Measurements from ENCODE around the gene PRPF4.
"Not testable (repeated sequence)": the region's sequence is repeated elsewhere in the genome, so short reads cannot be mapped to it uniquely, and the experiment has no call there.

The PRPF4 gene

DNA sequence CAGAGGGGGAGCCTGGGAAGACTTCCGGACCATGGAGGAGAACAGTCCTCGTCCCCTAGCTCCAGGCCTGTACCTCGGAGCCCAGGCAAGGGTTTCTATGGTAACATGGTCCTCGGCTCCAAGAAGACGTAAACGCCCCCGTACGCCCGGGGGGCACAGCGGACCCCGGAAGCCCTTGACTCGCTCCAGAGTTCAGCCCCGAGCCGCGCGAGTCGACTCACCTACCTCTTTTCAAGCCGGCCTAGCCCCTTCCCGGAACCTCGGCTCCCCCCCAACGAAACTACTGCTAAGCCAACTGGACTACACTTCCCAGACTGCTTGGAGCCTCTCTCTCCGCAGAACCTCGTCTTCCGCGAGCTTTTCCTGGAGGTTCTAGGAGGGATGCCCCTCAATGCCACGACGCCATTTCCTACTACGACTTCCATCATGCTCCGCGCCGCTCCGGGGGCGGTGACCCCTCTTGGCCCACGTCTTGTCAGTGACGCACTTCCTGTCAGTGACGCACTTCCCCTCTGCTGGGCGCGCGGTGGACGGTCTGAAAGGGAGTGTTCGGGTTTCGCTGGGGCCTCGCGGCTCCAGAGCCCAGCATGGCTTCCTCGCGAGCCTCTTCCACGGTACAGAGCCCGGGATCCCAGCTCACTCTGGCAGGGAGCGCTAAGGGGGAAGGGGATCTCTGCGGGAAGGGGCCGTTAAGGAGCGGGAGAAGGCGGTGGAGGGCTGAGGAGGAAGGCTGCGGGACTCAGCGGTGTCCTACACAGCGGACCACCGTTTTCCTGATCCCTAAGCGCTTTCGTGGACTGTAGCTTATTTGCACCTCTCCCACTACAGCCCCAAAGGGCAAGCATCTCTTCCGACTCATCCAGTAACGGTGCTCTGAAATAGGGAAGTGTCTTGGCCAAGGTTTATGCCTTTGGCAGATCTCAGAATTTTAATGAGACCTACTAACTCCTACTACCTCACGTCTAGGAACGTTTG, at the start of gene PRPF4, which contains the start of gene CDC26:
PRPF4 (plus strand) TSS at position 502 of the 975 bp plus-strand sequence; CDS start at position 588, 86 bp downstream.
CDC26 (minus strand) TSS at position 416 of the 975 bp plus-strand sequence. CDS start 3,065 bp downstream, outside the sequence.
- peak; percentile 98 for DNase-seq

- no peak for DNase-seq
Observed at GRCh38 chr9:113227436-113227835, 48.0 kb upstream of the PRPF4 start.

- DNase-seq, result no peak
Observed at GRCh38 chr9:113228130-113228665, 47.3 kb upstream of the PRPF4 start.

DNA sequence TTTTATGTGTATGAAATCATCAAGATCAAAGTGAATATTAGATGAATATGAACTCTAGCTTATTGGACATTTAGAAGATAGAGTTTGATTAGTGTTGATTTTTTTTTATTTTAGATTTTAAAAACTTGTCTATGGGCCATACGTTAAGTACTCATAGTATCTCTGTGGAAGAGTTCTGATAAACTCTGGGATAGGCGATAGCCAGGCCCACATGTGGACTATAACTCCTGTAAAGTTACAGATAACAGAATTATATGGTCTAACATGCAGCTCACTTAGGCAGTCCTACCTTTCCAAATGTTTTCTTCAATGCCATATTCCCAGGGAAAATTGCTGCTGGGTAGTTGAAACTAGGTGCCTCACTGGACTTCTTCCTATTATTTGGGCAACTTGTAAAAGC, 43.8 kb upstream of the PRPF4 start:
- no peak for DNase-seq

DNA sequence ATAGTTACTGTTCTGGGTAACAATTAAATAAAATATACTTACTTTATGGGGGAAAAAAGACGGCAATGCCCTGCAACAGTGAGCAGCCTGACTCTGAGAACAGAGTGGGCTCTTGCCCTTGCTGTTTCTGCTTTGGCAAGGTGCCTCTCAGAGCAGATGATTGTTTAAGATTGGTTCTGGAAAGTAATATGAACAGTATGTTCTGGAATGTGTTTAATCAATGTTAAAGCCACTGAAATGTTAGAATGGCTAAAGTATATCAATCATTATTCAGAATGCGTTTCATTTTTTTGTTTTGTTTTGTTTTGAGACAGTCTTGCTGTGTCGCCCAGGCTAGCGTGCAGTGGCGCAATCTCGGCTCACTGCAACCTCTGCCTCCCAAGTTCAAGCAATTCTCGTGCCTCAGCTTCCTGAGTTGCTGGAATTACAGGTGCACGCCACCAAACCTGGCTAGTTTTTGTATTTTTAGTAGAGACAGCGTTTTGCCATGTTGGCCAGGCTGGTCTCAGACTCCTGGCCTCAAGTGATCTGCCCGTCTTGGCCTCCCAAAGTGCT, 39.7 kb upstream of the PRPF4 start:
- not testable (repeated sequence) for DNase-seq

- no peak for DNase-seq
Observed at GRCh38 chr9:113237026-113237425, 38.4 kb upstream of the PRPF4 start.

GRCh38 chr9:113238202-113238858, 37.1 kb upstream of the PRPF4 start:
- DNase-seq, result no peak

GRCh38 chr9:113238859-113239232, 36.6 kb upstream of the PRPF4 start:
- no peak for DNase-seq

DNA sequence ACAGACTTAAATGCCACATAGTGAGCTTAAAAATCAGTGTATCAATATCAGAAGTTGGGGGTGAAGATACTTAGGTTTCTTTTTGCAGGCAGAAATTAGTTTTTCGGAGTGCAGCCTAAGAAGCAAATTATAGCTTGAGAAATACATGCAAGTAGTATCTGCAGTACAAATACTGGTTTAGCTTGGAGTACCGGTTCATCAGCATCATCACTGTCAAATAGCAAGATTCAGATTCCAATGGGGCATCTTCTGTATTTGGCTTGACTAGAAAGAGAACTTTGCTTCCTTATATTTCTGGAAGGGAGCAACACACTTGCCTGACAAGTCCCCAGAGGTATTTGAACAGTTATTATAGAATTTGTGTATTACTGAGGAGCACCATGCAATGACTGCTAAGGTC, 34.3 kb upstream of the PRPF4 start:
- no peak for DNase-seq

- DNase-seq, result no peak
Observed at GRCh38 chr9:113244556-113244955, 30.9 kb upstream of the PRPF4 start.

DNA sequence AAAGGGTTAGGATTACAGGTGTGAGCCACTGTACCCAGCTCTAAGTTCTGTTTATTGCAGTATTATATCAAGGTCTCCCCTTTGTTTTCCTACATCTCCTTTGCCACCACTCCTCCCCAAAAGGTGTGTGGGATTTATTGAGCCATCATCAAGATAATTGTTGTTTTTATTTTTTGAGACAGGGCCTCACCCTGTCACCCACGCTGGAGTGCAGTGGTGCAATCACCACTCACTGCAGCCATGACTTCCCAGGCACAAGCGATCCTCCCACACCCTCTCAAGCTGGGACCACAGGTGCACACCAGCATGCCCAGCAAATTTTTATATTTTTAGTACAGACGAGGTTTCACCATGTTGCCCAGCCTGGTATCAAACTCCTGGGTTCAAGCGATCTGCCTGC, 29.6 kb upstream of the PRPF4 start:
- no peak for DNase-seq

GRCh38 chr9:113246928-113247327, 28.5 kb upstream of the PRPF4 start:
- no peak for DNase-seq

DNA sequence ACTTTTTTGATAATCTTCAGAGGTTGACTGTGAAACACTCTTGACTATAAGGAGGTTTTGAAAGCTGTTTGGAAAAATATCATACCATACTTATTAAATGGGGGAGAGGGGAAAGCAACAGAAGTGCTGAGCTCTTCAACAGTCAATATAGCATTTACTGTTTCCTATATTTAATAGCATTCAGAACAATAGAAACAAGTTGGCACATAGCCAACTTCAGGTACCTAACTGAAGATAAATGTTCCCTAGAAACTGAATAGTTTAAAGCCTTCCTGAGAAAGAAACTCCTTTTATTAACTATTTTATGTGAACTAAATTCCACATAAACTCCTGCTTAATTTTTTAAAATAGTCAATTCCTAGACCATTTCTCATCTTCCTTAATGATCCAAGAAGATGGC, 27.8 kb upstream of the PRPF4 start:
- DNase-seq, result no peak

GRCh38 chr9:113249661-113250060, 25.8 kb upstream of the PRPF4 start:
- not testable (repeated sequence) for DNase-seq

- DNase-seq, result no peak
Observed at GRCh38 chr9:113250807-113251206, 24.7 kb upstream of the PRPF4 start.

DNA sequence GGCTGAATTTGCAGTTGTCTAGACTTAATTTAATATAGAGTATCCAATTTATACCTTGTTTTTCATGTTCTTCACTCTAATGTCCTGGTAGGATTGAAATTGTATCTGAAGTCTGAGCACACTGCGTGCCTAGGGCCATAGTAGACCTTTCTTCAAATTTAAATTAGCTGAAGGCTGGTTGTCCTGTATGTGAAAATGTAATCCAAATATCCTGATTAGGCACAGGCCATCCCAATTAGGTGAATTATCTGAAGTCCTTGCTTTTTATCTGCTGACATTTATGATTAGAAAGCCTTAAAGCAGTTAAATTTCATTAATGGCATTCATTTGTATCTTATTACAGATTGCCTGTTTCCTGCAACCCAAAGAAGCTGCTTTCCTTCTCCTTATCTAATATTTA, 20.5 kb upstream of the PRPF4 start:
- DNase-seq, result no peak

GRCh38 chr9:113255438-113255837, 20.0 kb upstream of the PRPF4 start:
- DNase-seq, result no peak

GRCh38 chr9:113257863-113258262, 17.6 kb upstream of the PRPF4 start:
- DNase-seq, result no peak

DNA sequence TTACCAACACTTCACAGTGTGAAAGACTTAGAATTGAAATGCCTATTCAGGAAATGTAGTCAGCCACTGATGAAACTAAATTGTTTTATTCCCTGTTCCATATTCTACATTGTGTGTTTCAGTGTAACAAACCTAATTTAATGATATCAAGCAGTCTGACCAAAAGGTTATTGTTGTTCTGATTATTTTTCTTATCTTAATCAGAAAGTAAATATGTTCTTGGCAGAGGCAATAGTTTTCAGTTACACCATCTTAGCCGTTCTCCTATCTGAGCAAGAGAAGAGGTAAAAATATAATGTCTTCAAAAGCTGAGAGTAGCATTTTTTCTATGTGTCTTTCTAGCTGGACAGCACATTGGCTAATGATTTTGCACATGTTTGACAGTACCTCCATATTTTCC, 17.2 kb upstream of the PRPF4 start:
- no peak for DNase-seq

DNA sequence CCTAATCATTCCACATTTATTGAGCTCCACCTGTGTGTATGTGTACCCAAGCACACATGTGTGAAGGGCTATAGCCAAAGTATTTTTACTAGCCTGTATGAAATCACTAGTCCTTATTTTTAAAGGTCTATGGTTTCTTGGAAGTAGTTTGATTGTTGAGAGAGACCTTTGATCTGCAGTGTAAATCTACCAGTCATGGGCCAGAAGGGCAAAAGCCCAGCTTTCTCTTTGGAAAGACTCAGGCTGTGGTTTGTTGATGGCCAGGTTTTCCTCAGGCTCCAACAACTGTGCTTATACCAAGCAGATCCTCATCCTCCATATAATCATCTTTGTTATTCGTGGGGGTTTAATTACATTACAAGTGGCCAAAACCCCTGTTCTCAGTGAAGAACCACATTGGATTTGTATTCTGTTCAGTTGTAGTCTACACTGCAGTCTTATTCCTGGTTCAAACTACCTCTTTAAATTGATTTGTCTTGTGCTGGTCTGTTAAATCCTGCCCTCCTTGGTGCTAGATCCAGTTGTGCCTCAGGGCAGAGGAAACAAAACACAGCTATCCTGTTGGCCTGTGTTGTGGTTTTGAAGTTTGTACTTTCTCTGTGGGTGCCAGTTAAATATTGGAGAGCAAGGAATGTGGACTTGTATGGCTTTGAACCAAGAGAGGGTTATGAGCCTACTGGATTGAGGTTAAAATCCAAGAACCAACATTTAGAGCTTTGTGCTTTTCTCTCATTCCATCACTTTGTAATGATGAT, 13.4 kb upstream of the PRPF4 start:
- no peak for DNase-seq

DNA sequence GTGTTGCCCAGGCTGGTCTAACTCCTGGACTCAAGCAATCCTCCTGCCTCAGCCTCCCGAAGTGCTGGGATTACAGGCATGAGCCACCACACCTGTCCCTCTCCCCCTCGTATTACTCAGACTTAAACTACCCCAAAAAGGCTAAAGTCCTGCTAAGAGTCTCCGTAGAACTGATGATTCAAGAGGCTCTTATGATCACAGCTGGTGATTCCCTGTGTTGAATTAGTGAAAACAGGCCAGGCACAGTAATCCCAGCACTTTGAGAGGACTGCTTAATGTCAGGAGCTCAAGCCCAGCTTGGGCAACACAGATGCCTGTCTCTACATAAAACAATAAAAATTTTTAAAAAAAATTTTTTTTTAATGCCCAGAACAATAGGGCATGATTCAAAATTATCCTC, 9.3 kb upstream of the PRPF4 start:
- no peak for DNase-seq

DNA sequence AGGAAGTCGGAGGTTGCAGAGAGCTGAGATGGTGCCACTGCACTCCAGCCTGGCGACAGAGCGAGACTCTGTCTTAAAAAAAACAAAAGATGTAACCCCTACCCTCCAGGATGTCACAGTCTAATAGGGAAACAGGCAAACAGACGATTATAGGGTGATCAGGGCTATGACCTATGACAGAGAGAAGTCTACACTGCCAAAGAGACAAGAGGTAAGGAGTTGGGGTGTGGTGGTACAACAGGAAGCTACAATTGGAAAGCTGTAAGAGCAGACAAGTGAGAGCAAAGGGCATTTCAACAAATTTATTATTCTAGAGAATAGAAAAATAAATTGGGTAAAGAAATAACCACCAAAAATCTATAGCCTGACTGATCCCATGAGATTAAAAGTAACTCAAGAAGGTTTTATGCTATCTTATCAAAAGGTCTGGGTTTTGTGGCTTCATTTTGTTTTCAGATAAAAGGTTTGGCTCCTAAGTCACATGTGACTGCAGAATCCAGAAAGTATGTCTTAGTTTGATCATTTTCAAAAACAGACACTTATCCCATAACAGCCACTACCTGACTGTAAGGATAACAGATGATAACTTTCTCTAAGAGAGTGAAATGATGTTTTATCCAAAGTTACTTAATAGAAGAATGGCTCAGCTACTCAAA, 7.4 kb upstream of the PRPF4 start:
- no peak for DNase-seq

Data from DMS79 (cell line).